IPS-20b (cell line): ENCODE measurements around the gene WWOX.

Experiments
- H3K27ac ChIP-seq: one replicate; pipeline ENCODE4 v1.5.1; 2013; ENCODE audit warnings: low read length
- H3K27me3 ChIP-seq: 2 replicates; pipeline ENCODE4 v1.6.1; 2013; ENCODE audit warnings: mild to moderate bottlenecking, low read length, inconsistent platforms; ENCODE audit not compliant: insufficient read depth
- H3K36me3 ChIP-seq: 2 replicates; pipeline ENCODE4 v1.6.1; 2013; ENCODE audit warnings: low read depth, mild to moderate bottlenecking, inconsistent platforms, low read length, moderate library complexity; ENCODE audit not compliant: insufficient read depth
- H3K4me1 ChIP-seq: 2 replicates; pipeline ENCODE4 v1.6.1; 2013; ENCODE audit warnings: mild to moderate bottlenecking, control low read depth, inconsistent platforms, low read length, moderate library complexity; ENCODE audit not compliant: insufficient read depth
- H3K4me3 ChIP-seq: 2 replicates; pipeline ENCODE4 v1.5.1; 2013; ENCODE audit warnings: mild to moderate bottlenecking, low read length, inconsistent platforms
- H3K9ac ChIP-seq: 2 replicates; pipeline ENCODE4 v1.6.1; 2013; ENCODE audit warnings: low read depth, mild to moderate bottlenecking, inconsistent platforms, low read length, moderate library complexity
- H3K9me3 ChIP-seq: 2 replicates; pipeline ENCODE4 v1.6.1; 2013; ENCODE audit warnings: mild to moderate bottlenecking, low read depth, low read length, inconsistent platforms; ENCODE audit not compliant: insufficient read depth

Gene WWOX

GRCh38 chr16:78738557-78738956 lies 639.1 kb downstream of the WWOX start:
- Histone ChIP-seq H3K36me3 (no peaks in the 10 kb centered on the region), H3K27ac (no peak overlapping the region), H3K9ac (no peak overlapping the region), H3K4me1 (no peaks in the 10 kb centered on the region), H3K27me3 (no peaks in the 10 kb centered on the region), H3K4me3 (no peak overlapping the region), H3K9me3 (no peaks in the 10 kb centered on the region)

GRCh38 chr16:78740269-78740668 lies 640.8 kb downstream of the WWOX start:
- Histone ChIP-seq H3K9me3 (no peaks in the 10 kb centered on the region), H3K36me3 (no peaks in the 10 kb centered on the region), H3K4me3 (no peak overlapping the region), H3K27ac (no peak overlapping the region), H3K27me3 (no peaks in the 10 kb centered on the region), H3K9ac (no peak overlapping the region), H3K4me1 (no peaks in the 10 kb centered on the region)

- H3K9ac ChIP-seq, result no peak overlapping the region
- H3K4me1 ChIP-seq, result no peaks in the 10 kb centered on the region
- no peaks in the 10 kb centered on the region for H3K27me3 ChIP-seq
- H3K27ac ChIP-seq, result no peak overlapping the region
- H3K4me3 ChIP-seq, result no peak overlapping the region
- H3K9me3 ChIP-seq, result no peaks in the 10 kb centered on the region
- H3K36me3 ChIP-seq, result no peaks in the 10 kb centered on the region
Measured at GRCh38 chr16:78742501-78743283, 643.2 kb downstream of the WWOX start.

- Histone ChIP-seq H3K9me3 (no peaks in the 10 kb centered on the region), H3K36me3 (no peaks in the 10 kb centered on the region), H3K4me1 (no peaks in the 10 kb centered on the region), H3K27ac (no peak overlapping the region), H3K4me3 (no peak overlapping the region), H3K9ac (no peak overlapping the region), H3K27me3 (no peaks in the 10 kb centered on the region)
Measured at GRCh38 chr16:78743556-78743955, 644.1 kb downstream of the WWOX start.

- Histone ChIP-seq H3K27ac (no peak overlapping the region), H3K9me3 (no peaks in the 10 kb centered on the region), H3K4me1 (no peaks in the 10 kb centered on the region), H3K9ac (no peak overlapping the region), H3K27me3 (no peaks in the 10 kb centered on the region), H3K36me3 (no peaks in the 10 kb centered on the region), H3K4me3 (no peak overlapping the region)
Measured at GRCh38 chr16:78744099-78744498, 644.6 kb downstream of the WWOX start.

- H3K4me3 ChIP-seq, result no peak overlapping the region
- no peak overlapping the region for H3K27ac ChIP-seq
- H3K4me1 ChIP-seq, result no peaks in the 10 kb centered on the region
- H3K36me3 ChIP-seq, result no peaks in the 10 kb centered on the region
- no peaks in the 10 kb centered on the region for H3K9me3 ChIP-seq
- no peaks in the 10 kb centered on the region for H3K27me3 ChIP-seq
- H3K9ac ChIP-seq, result no peak overlapping the region
Measured at GRCh38 chr16:78744796-78745107, 645.3 kb downstream of the WWOX start.

GRCh38 chr16:78745108-78746019 lies 645.9 kb downstream of the WWOX start:
- no peaks in the 10 kb centered on the region for H3K9me3 ChIP-seq
- no peak overlapping the region for H3K4me3 ChIP-seq
- no peaks in the 10 kb centered on the region for H3K4me1 ChIP-seq
- H3K27me3 ChIP-seq, result no peaks in the 10 kb centered on the region
- H3K36me3 ChIP-seq, result no peaks in the 10 kb centered on the region
- no peak overlapping the region for H3K27ac ChIP-seq
- H3K9ac ChIP-seq, result no peak overlapping the region

GRCh38 chr16:78746718-78747117 lies 647.3 kb downstream of the WWOX start:
- Histone ChIP-seq H3K36me3 (no peaks in the 10 kb centered on the region), H3K9ac (no peak overlapping the region), H3K27ac (no peak overlapping the region)

GRCh38 chr16:78748220-78748929 lies 648.9 kb downstream of the WWOX start:
- no peaks in the 10 kb centered on the region for H3K4me1 ChIP-seq
- no peaks in the 10 kb centered on the region for H3K9me3 ChIP-seq
- H3K9ac ChIP-seq, result no peak overlapping the region
- no peak overlapping the region for H3K4me3 ChIP-seq
- no peaks in the 10 kb centered on the region for H3K27me3 ChIP-seq
- H3K27ac ChIP-seq, result no peak overlapping the region
- H3K36me3 ChIP-seq, result no peaks in the 10 kb centered on the region

More at GRCh38 chr16:78746718-78747117, 647.3 kb downstream of the WWOX start:
- Histone ChIP-seq H3K27me3 (no peaks in the 10 kb centered on the region), H3K4me3 (no peak overlapping the region), H3K4me1 (no peaks in the 10 kb centered on the region), H3K9me3 (no peaks in the 10 kb centered on the region)

- H3K36me3 ChIP-seq, result no peaks in the 10 kb centered on the region
- no peaks in the 10 kb centered on the region for H3K27me3 ChIP-seq
- no peaks in the 10 kb centered on the region for H3K9me3 ChIP-seq
- no peak overlapping the region for H3K4me3 ChIP-seq
- H3K27ac ChIP-seq, result no peak overlapping the region
- H3K4me1 ChIP-seq, result no peaks in the 10 kb centered on the region
- H3K9ac ChIP-seq, result no peak overlapping the region
Measured at GRCh38 chr16:78749745-78750268, 650.4 kb downstream of the WWOX start.

- no peak overlapping the region for H3K27ac ChIP-seq
- H3K4me3 ChIP-seq, result no peak overlapping the region
- no peaks in the 10 kb centered on the region for H3K36me3 ChIP-seq
- H3K9me3 ChIP-seq, result no peaks in the 10 kb centered on the region
- H3K9ac ChIP-seq, result no peak overlapping the region
- no peaks in the 10 kb centered on the region for H3K27me3 ChIP-seq
- no peaks in the 10 kb centered on the region for H3K4me1 ChIP-seq
Measured at GRCh38 chr16:78750611-78751010, 651.2 kb downstream of the WWOX start.
